ENCODE measurements around the gene PTPRF.
A peak's percentile ranks its signal among the peaks of the same experiment; 100 is the strongest.
"Not testable (repeated sequence)": the region's sequence is repeated elsewhere in the genome, so short reads cannot be mapped to it uniquely, and the experiment has no call there.

Gene PTPRF

GRCh38 chr1:43625063-43625780 is 94.5 kb downstream of the PTPRF start:
- no peak for DNase-seq (ENCODE audit: low read depth in 2 of 2)

- DNase-seq (ENCODE audit: low read depth in 2 of 2) = no peak
Measured at GRCh38 chr1:43632135-43632670, 101.5 kb downstream of the PTPRF start.

GRCh38 chr1:43634721-43635120 is 104.0 kb downstream of the PTPRF start:
- DNase-seq (ENCODE audit: low read depth in 2 of 2) = no peak

- DNase-seq (ENCODE audit: low read depth in 2 of 2) = no peak
Measured at GRCh38 chr1:43636006-43636641, 105.4 kb downstream of the PTPRF start.

- no peak for DNase-seq (ENCODE audit: low read depth in 2 of 2)
Measured at GRCh38 chr1:43637267-43637666, 106.6 kb downstream of the PTPRF start.

GRCh38 chr1:43638381-43638780 is 107.7 kb downstream of the PTPRF start:
- DNase-seq (ENCODE audit: low read depth in 2 of 2) = not testable (repeated sequence)

- DNase-seq (ENCODE audit: low read depth in 2 of 2) = no peak
Measured at GRCh38 chr1:43639976-43640794, 109.5 kb downstream of the PTPRF start.

- DNase-seq (ENCODE audit: low read depth in 2 of 2) = no peak
Measured at GRCh38 chr1:43644558-43644957, 113.9 kb downstream of the PTPRF start.

GRCh38 chr1:43645461-43645860 is 114.8 kb downstream of the PTPRF start:
- no peak for DNase-seq (ENCODE audit: low read depth in 2 of 2)

GRCh38 chr1:43647331-43647730 is 116.6 kb downstream of the PTPRF start:
- DNase-seq (ENCODE audit: low read depth in 2 of 2) = not testable (repeated sequence)

- no peak for DNase-seq (ENCODE audit: low read depth in 2 of 2)
Measured at GRCh38 chr1:43648221-43648847, 117.7 kb downstream of the PTPRF start.

- DNase-seq (ENCODE audit: low read depth in 2 of 2) = no peak
Measured at GRCh38 chr1:43648876-43649477, 118.3 kb downstream of the PTPRF start.

- peak; percentile 98 for DNase-seq (ENCODE audit: low read depth in 2 of 2)
Measured at GRCh38 chr1:43650310-43651085, 119.8 kb downstream of the PTPRF start.

- DNase-seq (ENCODE audit: low read depth in 2 of 2) = no peak
Measured at GRCh38 chr1:43651188-43651587, 120.5 kb downstream of the PTPRF start.

- DNase-seq (ENCODE audit: low read depth in 2 of 2) = no peak
Measured at GRCh38 chr1:43651902-43652301, 121.2 kb downstream of the PTPRF start.

- DNase-seq (ENCODE audit: low read depth in 2 of 2) = peak in 1 of 2 experiments; percentile 1
Measured at GRCh38 chr1:43653339-43653738, 122.7 kb downstream of the PTPRF start.

GRCh38 chr1:43653893-43654292 is 123.2 kb downstream of the PTPRF start:
- DNase-seq (ENCODE audit: low read depth in 2 of 2) = no peak

GRCh38 chr1:43655953-43656352 is 125.3 kb downstream of the PTPRF start:
- DNase-seq (ENCODE audit: low read depth in 2 of 2) = no peak

- no peak for DNase-seq (ENCODE audit: low read depth in 2 of 2)
Measured at GRCh38 chr1:43659212-43660166, 128.8 kb downstream of the PTPRF start.
